OCI-LY1 (cell line): ENCODE results near the gene ERBB4.

ENCODE experiments used
- H2AFZ ChIP-seq: fragments of 200-600 bp; sonication (generic), shearing (Covaris generic); 2 replicates; pipeline ENCODE4 v1.6.0; 2014; ENCODE audit warnings: antibody characterized with exemption, mild to moderate bottlenecking, low read length
- H3F3A ChIP-seq: fragments of 200-600 bp; sonication (generic), shearing (Covaris generic); 2 replicates; pipeline ENCODE4 v1.6.0; 2014; ENCODE audit warnings: mild to moderate bottlenecking, antibody characterized with exemption, low read length, moderate library complexity; ENCODE audit not compliant: insufficient read depth
- H3K27ac ChIP-seq: fragments of 200-600 bp; sonication (generic); 2 replicates; pipeline ENCODE4 v1.5.1; 2014; ENCODE audit warnings: low read length, mixed run types, mild to moderate bottlenecking, low read depth; ENCODE audit not compliant: poor library complexity, severe bottlenecking
- H3K27me3 ChIP-seq: fragments of 200-600 bp; sonication (generic); 2 replicates; pipeline ENCODE4 v1.6.0; 2014; ENCODE audit warnings: antibody characterized with exemption, mild to moderate bottlenecking, low read length, moderate library complexity; ENCODE audit not compliant: insufficient read depth
- H3K36me3 ChIP-seq: fragments of 200-600 bp; sonication (generic); 2 replicates; pipeline ENCODE4 v1.6.1; 2014; ENCODE audit warnings: mild to moderate bottlenecking, antibody characterized with exemption, low read length, moderate library complexity, mixed read lengths; ENCODE audit not compliant: insufficient read depth
- H3K4me1 ChIP-seq: fragments of 200-600 bp; sonication (generic); 2 replicates; pipeline ENCODE4 v1.5.1; 2014; ENCODE audit warnings: mild to moderate bottlenecking, low read length, moderate library complexity; ENCODE audit not compliant: insufficient read depth, severe bottlenecking
- H3K4me2 ChIP-seq: fragments of 200-600 bp; sonication (generic), shearing (Covaris generic); 2 replicates; pipeline ENCODE4 v1.6.1; 2014; ENCODE audit warnings: low read length
- H3K4me3 ChIP-seq: fragments of 200-600 bp; sonication (generic); 2 replicates; pipeline ENCODE4 v1.5.1; 2014; ENCODE audit warnings: low read length, low read depth, mild to moderate bottlenecking, mixed read lengths; ENCODE audit not compliant: poor library complexity, severe bottlenecking
- H3K79me2 ChIP-seq: fragments of 200-600 bp; shearing (Covaris generic); 2 replicates; pipeline ENCODE4 v1.6.1; 2016; ENCODE audit warnings: mixed run types, low read length, mixed read lengths; ENCODE audit not compliant: insufficient read depth
- H3K9ac ChIP-seq: fragments of 200-600 bp; sonication (generic), shearing (Covaris generic); 2 replicates; pipeline ENCODE4 v1.6.1; 2014; ENCODE audit warnings: mild to moderate bottlenecking, low read length, mixed read lengths
- H3K9me2 ChIP-seq: fragments of 200-600 bp; sonication (generic), shearing (Covaris generic); 2 replicates; pipeline ENCODE4 v1.6.1; 2014; ENCODE audit warnings: low read depth, mild to moderate bottlenecking, low read length, mixed read lengths
- H3K9me3 ChIP-seq: fragments of 200-600 bp; shearing (Covaris generic); 2 replicates; pipeline ENCODE4 v1.6.1; 2014; ENCODE audit warnings: low read length, mixed read lengths
- H4K20me1 ChIP-seq: fragments of 200-600 bp; sonication (generic), shearing (Covaris generic); 2 replicates; pipeline ENCODE4 v1.6.0; 2016; ENCODE audit warnings: mild to moderate bottlenecking, low read length; ENCODE audit not compliant: insufficient read depth
- CTCF ChIP-seq: fragments of 200-600 bp; sonication (generic), shearing (Covaris generic); IDR thresholded peaks from 2 replicates; pipeline ENCODE4 v1.5.1; 2017; ENCODE audit warnings: mild to moderate bottlenecking, antibody characterized with exemption, low read length, moderate library complexity, mixed read lengths
- EZH2 ChIP-seq: fragments of 200-600 bp; sonication (generic), shearing (Covaris generic); IDR thresholded peaks from 2 replicates; pipeline ENCODE4 v1.8.0; 2017; ENCODE audit warnings: borderline replicate concordance, mixed run types, mild to moderate bottlenecking, antibody characterized with exemption, low read length, moderate library complexity, mixed read lengths

Gene ERBB4

GRCh38 chr2:211373203-211373602 lies 1165.4 kb downstream of the ERBB4 start:
- no peaks in the 10 kb centered on the region for H3K27me3 ChIP-seq
- no peak overlapping the region for H2AFZ ChIP-seq
- no peak overlapping the region for H3K27ac ChIP-seq
- H3K9me2 ChIP-seq = no peaks in the 10 kb centered on the region
- no peak for TF ChIP-seq EZH2
- no peak for TF ChIP-seq CTCF
- H4K20me1 ChIP-seq = no peaks in the 10 kb centered on the region
- no peaks in the 10 kb centered on the region for H3K79me2 ChIP-seq
- H3K9me3 ChIP-seq = no peaks in the 10 kb centered on the region
- no peak overlapping the region for H3K4me2 ChIP-seq
- H3K4me3 ChIP-seq = no peak overlapping the region
- H3K36me3 ChIP-seq = no peaks in the 10 kb centered on the region
- H3K9ac ChIP-seq = no peak overlapping the region
- peaks cover 58% of the 10 kb centered on the region for H3K4me1 ChIP-seq
- H3F3A ChIP-seq = no peaks in the 10 kb centered on the region

- Histone ChIP-seq H3K36me3 (no peaks in the 10 kb centered on the region), H3K4me2 (no peak overlapping the region), H3K4me3 (no peak overlapping the region), H3K4me1 (peaks cover 57% of the 10 kb centered on the region), H3K27ac (no peak overlapping the region), H3K9me2 (no peaks in the 10 kb centered on the region), H3F3A (no peaks in the 10 kb centered on the region), H3K27me3 (no peaks in the 10 kb centered on the region), H3K9me3 (no peaks in the 10 kb centered on the region), H3K79me2 (no peaks in the 10 kb centered on the region), H3K9ac (no peak overlapping the region), H2AFZ (no peak overlapping the region), H4K20me1 (no peaks in the 10 kb centered on the region)
- TF ChIP-seq EZH2 (no peak), CTCF (no peak)
Observed at GRCh38 chr2:211371465-211371864, 1167.1 kb downstream of the ERBB4 start.

GRCh38 chr2:211368467-211368866 lies 1170.1 kb downstream of the ERBB4 start:
- TF ChIP-seq EZH2 = no peak
- TF ChIP-seq CTCF = no peak
- no peaks in the 10 kb centered on the region for H3K9me3 ChIP-seq
- H3K36me3 ChIP-seq = no peaks in the 10 kb centered on the region
- H3K9ac ChIP-seq = no peak overlapping the region
- peak overlapping the region; percentile 44 for H3K27ac ChIP-seq
- no peak overlapping the region for H2AFZ ChIP-seq
- H3F3A ChIP-seq = no peaks in the 10 kb centered on the region
- no peak overlapping the region for H3K4me3 ChIP-seq
- H3K4me2 ChIP-seq = no peak overlapping the region
- no peaks in the 10 kb centered on the region for H4K20me1 ChIP-seq
- H3K79me2 ChIP-seq = no peaks in the 10 kb centered on the region
- peaks cover 59% of the 10 kb centered on the region for H3K4me1 ChIP-seq
- no peaks in the 10 kb centered on the region for H3K9me2 ChIP-seq
- no peaks in the 10 kb centered on the region for H3K27me3 ChIP-seq
